Nucleus accumbens (tissue), 56 donors: ENCODE data around the gene OMP.

Experiments used
- DNase-seq, 56 donors: peaks; one replicate each; lab custom pipeline; 2025; lab: John Stamatoyannopoulos, UW

OMP gene

DNA sequence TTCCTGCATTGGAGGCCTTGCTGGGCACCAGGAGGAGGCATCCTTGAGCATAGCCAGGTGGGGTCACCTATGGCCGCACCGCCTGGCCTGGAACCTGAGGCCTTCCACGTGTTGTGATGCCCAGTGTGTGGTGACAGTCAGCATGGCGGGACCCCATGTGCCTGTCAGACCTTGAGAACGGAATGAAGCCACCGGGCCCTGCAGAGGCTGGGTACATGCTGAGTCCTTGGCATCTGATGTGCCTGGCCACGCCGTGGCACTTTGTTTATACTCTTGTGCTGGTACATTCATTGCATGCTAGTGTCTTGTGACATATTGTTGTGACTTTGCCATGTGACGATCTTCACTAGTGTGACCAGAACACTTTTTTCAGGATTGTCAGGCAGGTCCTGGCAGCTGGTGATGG, 16.9 kb downstream of the OMP start:
- DNase-seq = no peak

DNA sequence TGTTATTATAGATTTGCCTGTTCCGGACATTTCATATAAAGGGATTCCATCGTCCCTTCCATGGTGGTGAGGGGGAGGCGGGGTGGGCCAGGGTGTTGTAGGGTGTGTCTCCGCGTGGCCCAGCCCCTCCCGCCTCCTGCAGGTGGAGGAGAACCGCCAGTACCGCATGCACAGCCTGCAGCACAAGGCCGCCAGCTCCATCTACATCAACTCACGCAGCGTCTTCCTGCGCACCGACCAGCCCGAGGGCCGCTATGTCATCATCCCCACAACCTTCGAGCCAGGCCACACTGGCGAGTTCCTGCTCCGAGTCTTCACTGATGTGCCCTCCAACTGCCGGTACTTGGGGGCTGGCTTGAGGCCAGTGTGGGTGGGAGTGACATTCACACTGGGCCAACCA, 17.9 kb downstream of the OMP start:
- DNase-seq = no peak

DNA sequence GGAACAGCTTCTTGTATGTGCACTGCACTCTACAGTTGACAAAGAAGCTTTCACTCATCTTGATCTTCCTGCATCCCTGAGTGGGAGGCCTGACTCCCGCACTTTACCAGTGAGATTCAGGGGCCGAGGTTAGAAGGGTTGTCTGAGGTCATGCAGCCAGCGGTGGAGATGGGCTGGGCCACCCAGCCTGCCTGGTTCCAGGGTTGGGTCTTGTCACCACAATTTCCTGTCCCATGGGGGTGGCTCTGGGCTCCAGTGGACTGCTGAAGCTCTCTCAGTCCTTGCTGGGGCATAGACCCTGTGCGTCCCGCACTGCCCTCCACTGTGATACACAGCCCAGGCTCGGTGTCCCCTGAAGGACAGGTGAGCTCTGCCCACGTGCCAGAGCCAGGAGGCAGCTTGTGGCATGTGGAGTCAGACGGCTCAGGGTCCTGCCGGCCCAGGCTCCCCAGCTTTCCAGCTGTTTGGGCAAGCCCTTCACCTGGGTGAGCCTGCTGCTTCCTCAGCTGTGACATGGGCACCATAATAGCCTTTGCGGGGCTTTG, 18.5 kb downstream of the OMP start:
- DNase-seq = no peak

DNA sequence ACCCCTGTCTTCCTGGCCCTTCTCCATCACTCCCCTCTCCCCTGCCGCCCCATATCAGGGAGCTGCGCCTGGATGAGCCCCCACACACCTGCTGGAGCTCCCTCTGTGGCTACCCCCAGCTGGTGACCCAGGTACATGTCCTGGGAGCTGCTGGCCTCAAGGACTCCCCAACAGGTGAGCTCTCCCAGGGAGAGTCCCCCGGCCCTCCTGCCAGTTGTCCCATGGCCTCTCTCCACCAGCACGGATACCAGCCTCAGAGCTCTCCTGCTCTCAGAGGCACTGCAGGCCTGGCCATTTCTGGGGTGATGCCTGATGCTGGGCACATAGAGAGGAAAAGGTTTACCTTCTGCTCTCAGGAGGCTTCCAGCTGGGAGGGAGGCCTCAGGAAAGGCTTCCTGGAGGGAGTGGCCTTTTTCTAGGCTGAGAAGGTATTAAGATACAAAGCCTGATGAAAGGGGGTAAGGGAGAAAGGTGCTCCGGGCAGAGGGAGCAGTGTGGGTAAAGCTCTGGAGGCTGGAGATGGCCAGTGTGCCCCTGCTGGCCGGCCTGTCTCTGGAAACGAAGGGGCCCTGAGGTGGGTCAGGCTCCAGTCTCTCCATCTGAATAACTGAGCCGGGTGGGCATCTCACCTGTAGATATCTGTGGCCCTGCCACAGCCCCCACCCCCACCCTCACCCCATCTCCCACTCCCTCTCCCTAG, 19.4 kb downstream of the OMP start:
- DNase-seq = no peak

DNA sequence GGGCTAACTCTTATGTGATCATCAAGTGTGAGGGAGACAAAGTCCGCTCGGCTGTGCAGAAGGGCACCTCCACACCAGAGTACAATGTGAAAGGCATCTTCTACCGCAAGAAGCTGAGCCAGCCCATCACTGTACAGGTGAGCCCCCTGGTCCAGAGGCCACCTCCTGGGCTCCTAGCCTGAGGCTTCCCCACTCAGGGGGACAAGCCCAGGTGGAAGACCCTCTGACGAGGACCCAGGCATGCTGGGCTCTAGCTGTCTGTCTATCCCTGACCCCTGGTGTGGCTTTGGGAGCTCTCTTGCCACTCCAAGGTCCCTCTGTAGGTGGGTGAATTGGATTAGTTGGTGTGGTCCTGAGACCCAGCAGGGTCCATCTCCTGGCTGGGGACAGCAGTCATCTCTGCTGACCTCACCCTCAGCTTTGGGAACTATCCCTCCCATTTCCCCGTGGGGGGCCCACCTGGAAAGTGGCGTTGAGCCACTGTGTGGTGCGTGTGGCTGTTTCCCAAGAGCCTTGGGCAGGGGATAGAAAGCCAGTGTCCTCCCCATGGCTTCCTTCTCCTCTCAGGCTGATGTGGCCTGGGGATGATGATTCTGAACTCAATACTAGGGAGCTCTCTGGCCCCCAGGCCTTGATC, 20.1 kb downstream of the OMP start:
- DNase-seq = no peak

DNA sequence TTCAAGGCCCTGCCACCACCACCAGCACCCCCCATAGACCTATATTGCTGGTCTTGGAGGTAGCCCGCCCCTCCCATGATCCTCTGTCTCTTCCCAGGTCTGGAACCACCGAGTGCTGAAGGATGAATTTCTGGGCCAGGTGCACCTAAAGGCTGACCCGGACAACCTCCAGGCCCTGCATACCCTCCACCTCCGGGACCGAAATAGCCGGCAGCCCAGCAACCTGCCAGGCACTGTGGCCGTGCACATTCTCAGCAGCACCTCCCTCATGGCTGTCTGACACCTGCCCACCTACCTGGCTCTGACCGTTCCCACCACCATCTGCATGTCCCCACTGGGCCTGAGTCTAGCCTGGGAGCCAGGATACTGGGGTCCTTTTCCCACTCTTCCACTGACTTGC, 21.0 kb downstream of the OMP start:
- no peak for DNase-seq

DNA sequence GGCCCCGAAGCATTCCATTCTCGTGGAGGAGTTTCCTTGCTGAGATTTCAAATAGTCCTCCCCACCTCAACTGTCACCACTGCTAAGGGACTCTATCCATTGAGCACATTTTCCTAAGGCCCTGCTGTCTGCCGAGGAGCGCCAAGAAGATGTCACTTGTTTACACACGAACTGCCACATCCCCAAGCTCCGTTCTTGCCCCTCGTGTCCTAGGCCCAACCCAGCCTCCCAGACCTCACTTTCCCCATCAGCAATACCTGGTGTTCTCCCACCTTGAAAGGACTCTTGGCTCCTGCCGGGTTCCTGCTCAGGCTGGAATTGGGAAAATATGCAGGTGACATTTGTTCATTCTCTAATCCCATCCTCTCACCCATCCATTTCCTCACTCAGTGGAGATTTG, 21.4 kb downstream of the OMP start:
- no peak for DNase-seq

DNA sequence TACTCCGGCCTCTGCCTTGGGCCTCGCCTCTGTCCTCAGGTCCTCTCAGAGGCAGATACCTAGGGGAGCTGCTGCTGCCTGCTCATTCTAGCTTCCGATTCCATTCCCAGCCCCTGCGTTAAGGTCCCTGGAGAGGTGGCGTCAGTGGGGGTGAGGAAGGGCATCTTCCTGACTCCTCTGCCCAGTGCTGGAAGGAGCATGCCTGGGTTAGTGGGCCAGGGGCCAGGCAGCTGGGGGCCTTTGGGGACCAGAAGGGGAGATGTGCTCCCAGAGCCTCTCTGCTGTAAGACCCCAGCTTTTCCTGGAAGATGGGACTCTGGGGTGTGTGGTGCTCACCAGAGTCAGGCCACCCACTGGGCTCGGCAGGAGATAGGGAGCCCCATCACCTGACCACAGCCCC, 21.8 kb downstream of the OMP start:
- DNase-seq = no peak

DNA sequence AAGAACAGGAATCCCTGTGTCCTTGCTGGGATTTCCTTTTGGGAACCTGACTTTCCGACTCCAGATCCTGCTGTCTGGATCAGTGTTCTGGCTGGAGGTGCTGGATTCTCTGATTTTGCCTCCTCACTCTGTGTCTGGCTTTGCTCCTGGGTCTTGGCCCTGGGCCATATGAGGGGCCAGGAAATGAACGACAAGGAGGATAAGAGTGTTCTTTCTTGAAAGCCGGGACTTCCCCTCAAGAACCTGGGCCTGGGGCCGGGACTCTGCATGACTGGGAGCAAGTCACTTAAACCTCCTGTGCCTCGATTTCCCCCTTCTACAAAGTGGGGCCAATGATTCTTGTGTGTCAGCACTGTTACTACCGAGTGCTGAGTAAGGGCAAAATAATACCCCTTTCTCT, 22.6 kb downstream of the OMP start:
- no peak for DNase-seq

DNA sequence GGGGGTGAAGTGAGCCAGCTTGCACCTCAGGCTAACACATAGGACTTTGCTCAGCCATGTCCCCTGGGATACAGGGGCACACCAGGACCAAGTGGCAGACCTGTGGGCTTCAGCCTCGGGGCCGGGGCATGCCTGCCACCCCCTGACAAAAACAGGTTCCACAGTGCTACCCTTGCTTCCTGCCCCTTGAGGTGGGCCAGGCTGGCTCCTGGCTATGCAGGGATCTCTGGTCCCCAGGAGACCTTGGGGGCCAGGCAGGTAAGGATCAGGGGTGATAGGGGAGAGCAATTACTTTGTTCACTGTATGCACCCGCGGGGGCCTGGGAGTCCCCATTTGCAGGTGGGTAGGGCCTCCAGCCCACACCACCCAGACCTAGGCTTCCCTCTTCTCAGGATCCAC, 23.1 kb downstream of the OMP start:
- DNase-seq = no peak

DNA sequence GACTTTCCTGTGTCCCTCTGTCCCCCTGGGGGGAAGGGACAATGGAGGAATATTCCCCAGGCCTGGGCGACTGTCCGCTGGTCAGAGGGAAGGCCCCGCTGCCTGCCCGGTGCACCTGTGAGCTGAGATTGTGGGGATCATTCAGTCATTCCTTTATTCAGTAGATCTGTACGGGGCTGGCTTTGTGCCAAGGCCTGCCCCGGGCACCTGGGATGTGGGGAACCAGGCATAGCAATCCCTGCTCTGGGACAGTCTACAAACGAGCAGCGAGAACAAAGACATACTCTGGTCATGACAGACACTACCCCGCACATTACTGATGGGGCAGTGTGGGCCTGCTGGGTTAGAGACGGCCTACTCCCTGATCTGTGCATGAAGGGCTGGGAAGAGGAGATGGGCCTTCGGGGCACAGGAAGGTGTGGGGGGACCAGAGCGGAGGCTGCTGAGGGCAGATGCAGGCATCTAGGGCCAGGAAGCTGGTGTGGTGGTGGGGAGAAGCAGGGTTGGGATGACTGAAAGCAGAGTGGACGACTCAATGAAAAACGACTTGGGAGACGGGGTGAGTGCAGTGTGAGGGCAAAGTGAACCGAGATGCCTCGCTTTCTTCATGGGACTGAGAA, 23.6 kb downstream of the OMP start:
- DNase-seq = no peak

DNA sequence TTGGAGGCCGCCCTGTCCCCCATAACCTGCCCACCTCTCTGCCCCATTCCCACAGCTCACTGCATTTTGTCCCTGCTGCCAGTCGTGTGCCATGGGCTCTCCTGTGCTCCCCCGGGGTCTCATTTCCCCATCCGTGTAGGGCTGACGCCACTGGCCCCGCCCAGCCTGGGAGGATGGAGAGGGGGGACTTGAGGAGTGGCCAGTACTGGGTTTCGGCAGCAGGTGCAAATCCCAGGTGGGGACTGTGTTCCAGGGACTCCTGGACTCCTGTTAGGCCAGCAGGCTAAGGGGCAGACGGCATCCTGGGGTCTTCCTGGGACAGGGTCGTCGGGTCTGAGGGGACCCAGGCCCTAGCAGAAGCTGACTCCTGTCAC, 24.2 kb downstream of the OMP start:
- DNase-seq = peak in 1 of 56 donors; percentile 39

DNA sequence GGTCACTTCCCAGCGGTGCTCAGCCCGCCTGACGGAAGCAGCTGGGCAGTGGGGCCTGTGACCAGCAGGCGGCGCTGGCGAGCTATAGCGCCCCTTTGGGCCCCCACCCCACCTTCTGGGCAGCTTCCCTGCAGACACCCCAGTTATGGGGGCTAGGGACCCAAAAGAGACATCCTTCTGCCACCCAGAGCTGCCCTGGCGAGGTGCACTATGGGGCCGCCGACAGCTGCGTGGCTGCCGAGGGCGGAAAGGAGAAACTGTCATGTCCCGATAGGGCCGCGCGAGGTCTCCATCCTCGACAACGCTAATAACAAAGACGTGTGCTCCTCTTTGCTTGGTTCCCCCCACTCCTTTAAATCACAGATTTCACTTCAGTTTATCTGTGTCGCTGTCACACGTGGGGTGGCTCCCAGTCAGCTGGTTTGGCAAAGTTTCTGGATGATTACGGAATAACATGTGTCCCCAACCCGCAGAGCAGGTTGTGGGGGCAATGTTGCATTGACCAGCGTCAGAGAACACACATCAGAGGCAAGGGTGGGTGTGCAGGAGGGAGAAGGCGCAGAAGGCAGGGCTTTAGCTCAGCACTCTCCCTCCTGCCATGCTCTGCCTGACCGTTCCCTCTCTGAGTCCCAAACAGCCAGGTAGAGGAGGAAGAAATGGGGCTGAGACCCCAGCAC, 24.7 kb downstream of the OMP start:
- peak in 43 of 56 donors; percentile 13 to 77 (median 55) for DNase-seq

DNA sequence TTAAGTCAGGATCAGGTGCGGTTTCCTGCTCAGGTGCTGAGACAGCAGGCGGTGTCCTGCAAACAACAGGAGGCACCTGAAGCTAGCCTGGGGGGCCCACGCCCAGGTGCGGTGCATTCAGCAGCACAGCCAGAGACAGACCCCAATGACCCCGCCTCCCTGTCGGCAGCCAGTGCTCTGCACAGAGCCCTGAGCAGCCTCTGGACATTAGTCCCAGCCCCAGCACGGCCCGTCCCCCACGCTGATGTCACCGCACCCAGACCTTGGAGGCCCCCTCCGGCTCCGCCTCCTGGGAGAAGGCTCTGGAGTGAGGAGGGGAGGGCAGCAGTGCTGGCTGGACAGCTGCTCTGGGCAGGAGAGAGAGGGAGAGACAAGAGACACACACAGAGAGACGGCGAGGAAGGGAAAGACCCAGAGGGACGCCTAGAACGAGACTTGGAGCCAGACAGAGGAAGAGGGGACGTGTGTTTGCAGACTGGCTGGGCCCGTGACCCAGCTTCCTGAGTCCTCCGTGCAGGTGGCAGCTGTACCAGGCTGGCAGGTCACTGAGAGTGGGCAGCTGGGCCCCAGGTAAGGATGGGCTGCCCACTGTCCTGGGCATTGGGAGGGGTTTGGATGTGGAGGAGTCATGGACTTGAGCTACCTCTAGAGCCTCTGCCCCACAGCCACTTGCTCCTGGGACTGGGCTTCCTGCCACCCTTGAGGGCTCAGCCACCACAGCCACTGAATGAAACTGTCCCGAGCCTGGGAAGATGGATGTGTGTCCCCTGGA, 25.5 kb downstream of the OMP start, which contains the start of gene MYO7A:
MYO7A (plus strand) TSS at position 327 of the 772 bp plus-strand sequence. CDS start 2,389 bp downstream, outside the sequence.
- DNase-seq = peak in 48 of 56 donors; percentile 18 to 86 (median 38)

DNA sequence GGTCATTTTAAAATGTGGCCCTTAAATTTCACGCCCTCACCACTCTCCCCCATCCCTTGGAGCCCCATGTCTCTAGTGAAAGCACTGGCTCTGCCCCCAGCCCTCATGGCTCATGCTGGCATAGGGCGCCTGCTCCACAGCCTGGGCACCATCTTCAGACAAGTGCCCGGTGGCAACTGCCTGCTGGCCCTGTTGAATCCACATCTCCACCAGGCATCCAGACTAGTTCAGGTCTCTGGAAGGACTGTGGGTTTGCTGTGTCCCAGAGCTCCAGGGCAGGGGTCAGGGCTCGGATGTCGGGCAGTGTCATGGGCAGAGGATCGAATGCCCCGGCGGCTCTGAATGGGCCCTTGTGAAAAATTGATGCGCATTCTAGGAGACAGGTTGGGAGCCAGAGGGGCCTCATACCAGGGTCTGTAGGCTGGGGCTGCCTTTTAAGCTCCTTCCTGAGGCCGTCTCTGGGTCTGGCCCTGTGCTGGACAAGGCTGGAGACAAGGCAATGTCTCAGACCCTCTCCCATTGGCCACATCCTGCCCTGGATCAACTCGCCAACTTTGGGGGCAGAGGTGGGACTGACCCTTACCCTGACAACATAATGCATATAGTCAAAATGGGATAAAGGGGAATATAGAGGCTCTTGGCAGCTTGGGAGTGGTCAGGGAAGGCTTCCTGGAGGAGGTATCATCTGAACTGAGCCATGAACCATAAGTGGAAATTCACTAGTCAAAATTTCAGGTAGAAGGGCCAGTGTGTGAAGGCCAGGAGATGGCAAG, 26.6 kb downstream of the OMP start:
- no peak for DNase-seq

DNA sequence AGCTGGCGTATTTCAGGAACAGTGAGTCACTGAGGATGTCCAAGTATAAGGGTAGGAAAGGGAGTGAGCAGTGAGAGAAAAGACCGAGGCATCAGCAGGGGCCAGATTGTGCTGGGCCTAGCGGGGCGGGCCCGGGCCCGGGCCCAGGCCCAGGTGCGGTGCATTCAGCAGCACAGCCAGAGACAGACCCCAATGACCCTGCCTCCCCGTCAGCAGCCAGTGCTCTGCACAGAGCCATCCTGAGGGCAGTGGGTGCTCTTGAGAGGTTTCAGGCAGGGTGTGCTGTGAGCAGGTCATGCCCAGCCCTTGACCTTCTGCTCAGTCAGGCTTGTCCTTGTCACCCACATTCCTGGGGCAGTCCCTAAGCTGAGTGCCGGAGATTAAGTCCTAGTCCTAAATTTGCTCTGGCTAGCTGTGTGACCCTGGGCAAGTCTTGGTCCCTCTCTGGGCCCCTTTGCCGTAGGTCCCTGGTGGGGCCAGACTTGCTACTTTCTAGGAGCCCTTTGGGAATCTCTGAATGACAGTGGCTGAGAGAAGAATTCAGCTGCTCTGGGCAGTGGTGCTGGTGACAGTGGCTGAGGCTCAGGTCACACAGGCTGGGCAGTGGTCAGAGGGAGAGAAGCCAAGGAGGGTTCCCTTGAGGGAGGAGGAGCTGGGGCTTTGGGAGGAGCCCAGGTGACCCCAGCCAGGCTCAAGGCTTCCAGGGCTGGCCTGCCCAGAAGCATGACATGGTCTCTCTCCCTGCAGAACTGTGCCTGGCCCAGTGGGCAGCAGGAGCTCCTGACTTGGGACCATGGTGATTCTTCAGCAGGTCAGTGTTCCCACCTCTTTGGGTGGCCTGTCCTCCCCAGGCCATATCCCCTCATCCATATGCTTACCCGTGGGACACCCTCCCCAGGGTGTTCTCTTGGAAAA, 27.5 kb downstream of the OMP start:
- no peak for DNase-seq

DNA sequence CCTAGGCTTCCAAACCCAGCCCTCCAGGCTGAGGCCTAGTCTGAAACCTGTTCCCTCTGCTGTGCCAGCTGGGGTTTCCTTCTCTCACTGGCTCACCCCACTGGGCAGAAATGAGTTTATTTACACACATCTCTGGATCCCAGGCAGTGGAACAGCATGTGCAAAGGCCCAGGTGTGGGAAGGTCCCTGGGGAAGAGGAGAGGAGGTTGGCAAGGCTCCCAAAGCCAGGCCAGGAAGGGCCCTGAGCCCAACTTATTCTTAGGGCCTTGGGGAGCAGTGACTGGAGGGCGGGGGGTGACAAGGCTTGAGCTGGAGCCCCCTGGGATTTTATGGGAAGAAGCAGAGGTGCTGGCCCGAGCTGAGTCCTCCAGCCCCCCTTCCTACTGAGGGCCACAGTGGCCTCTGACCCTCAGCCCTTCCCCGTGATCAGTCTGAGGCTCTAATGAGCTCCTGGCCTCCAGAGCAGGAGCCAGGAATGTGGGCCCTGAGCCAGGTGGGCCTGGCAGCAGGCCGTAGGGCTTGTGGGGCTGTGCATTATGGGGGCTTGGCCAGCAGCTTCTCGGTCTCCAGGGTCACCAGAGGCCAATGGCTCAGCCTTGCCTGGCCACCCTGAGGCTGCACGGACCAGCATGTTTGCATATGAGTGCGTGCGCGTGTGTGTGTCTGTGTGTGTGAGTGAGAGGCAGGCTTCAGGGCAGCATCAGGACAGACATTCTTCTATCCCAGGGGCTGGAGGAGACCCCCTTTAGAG, 28.3 kb downstream of the OMP start:
- peak in 25 of 56 donors; percentile 4 to 55 (median 26) for DNase-seq

DNA sequence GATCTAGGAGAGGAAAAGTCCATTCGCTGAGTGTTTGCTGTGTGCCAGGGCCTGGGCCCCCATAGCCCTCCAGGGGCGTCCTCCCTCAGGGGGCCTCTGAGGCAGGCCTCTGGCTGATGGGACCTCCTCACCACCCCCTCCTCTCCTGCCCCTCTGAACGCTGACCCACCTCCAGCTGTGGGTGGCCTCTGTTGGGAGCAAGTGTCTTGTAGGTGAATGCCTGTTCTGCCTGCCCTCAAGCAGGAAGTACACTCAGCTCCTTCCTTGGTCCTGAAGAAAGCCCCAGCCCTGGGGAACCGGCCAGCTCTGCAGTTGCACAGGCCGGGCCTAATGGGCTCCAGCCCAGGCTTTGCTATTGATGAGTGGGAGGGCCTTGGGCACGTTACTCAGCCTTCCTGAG, 28.9 kb downstream of the OMP start:
- no peak for DNase-seq
